ENCODE results near the gene TWSG1.

The TWSG1 gene

GRCh38 chr18:9334329-9334972 lies at the start of gene TWSG1:
TWSG1 (plus strand) TSS chr18:9334773; CDS start chr18:9337230, 2,457 bp downstream.
- peak within 1 kb of the TSS; percentile 66 for H3K27ac ChIP-seq
- H3K4me3 ChIP-seq (ENCODE audit: low read depth, low read length) = peak within 1 kb of the TSS; percentile 67
- TF ChIP-seq, protein P1, sequence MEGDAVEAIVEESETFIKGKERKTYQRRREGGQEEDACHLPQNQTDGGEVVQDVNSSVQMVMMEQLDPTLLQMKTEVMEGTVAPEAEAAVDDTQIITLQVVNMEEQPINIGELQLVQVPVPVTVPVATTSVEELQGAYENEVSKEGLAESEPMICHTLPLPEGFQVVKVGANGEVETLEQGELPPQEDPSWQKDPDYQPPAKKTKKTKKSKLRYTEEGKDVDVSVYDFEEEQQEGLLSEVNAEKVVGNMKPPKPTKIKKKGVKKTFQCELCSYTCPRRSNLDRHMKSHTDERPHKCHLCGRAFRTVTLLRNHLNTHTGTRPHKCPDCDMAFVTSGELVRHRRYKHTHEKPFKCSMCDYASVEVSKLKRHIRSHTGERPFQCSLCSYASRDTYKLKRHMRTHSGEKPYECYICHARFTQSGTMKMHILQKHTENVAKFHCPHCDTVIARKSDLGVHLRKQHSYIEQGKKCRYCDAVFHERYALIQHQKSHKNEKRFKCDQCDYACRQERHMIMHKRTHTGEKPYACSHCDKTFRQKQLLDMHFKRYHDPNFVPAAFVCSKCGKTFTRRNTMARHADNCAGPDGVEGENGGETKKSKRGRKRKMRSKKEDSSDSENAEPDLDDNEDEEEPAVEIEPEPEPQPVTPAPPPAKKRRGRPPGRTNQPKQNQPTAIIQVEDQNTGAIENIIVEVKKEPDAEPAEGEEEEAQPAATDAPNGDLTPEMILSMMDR (IDR thresholded peaks at IDR 0.05; ENCODE audit: low read depth, low read length) = peak; percentile 50; the same call in 1 of the 2 replicates
- peaks cover 16% of the 10 kb centered on the region for H3K9me3 ChIP-seq (ENCODE audit: severe bottlenecking)
- peak; percentile 94 for DNase-seq
- H3K36me3 ChIP-seq = peaks cover 17% of the 10 kb centered on the region
- no peaks in the 10 kb centered on the region for H3K27me3 ChIP-seq (ENCODE audit: insufficient read depth, low read depth, severe bottlenecking)

GRCh38 chr18:9285604-9286003 lies 49.0 kb upstream of the TWSG1 start:
- Histone ChIP-seq H3K36me3 (peaks cover 4% of the 10 kb centered on the region), H3K27ac (no peak overlapping the region), H3K4me3 (ENCODE audit: low read depth, low read length) (no peak overlapping the region), H3K9me3 (ENCODE audit: severe bottlenecking) (no peaks in the 10 kb centered on the region), H3K27me3 (ENCODE audit: insufficient read depth, low read depth, severe bottlenecking) (no peaks in the 10 kb centered on the region)
- no peak for DNase-seq
- TF ChIP-seq, protein P1 (IDR thresholded peaks at IDR 0.05; ENCODE audit: low read depth, low read length) = no peak

DNA sequence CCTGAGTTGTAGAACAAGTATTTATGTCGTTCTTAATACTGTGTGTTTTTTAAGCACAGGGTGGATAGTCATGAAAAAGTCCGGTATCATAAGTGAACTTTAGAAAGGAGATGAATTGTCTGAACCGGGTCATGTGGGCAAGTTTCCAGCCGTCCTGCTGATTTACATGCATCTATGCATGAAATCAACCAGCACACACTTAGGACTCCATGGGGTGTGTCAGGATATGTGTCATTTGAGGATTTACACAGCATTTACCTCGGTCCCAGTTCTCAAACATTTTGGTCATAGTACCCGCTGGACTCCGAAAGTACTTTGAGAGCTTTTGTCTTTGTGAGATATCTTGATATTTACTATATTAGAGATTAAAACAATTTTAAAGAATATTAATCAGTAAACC lies 47.5 kb upstream of the TWSG1 start:
- H3K27ac ChIP-seq = no peak overlapping the region
- DNase-seq = no peak
- H3K4me3 ChIP-seq (ENCODE audit: low read depth, low read length) = no peak overlapping the region
- no peaks in the 10 kb centered on the region for H3K27me3 ChIP-seq (ENCODE audit: insufficient read depth, low read depth, severe bottlenecking)
- peaks cover 3% of the 10 kb centered on the region for H3K9me3 ChIP-seq (ENCODE audit: severe bottlenecking)
- no peaks in the 10 kb centered on the region; the same call in 1 of the 2 replicates for H3K36me3 ChIP-seq
- TF ChIP-seq, protein P1 (IDR thresholded peaks at IDR 0.05; ENCODE audit: low read depth, low read length) = no peak

DNA sequence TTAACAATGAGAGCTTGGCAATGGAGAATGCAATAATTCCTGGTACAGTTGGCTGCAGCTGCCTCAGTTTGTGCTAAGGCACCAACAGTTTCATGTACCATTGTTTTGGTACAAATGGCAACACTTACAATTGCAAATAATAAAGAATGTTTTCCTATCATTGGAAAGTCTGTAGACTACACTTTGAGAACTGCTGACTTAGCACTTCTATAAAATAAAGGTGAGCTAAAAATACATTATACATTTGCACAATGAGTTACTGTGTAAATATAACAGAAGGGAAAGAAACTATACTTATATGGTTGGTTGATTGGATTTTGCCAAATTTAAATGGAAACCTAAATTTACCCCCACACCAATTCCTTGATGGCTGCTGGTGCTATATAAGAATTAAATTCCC lies 44.9 kb upstream of the TWSG1 start:
- Histone ChIP-seq H3K27me3 (ENCODE audit: insufficient read depth, low read depth, severe bottlenecking) (no peaks in the 10 kb centered on the region), H3K9me3 (ENCODE audit: severe bottlenecking) (peaks cover 3% of the 10 kb centered on the region), H3K4me3 (ENCODE audit: low read depth, low read length) (no peak overlapping the region), H3K27ac (no peak overlapping the region), H3K36me3 (no peaks in the 10 kb centered on the region)
- TF ChIP-seq, protein P1 (IDR thresholded peaks at IDR 0.05; ENCODE audit: low read depth, low read length) = no peak
- DNase-seq = no peak

DNA sequence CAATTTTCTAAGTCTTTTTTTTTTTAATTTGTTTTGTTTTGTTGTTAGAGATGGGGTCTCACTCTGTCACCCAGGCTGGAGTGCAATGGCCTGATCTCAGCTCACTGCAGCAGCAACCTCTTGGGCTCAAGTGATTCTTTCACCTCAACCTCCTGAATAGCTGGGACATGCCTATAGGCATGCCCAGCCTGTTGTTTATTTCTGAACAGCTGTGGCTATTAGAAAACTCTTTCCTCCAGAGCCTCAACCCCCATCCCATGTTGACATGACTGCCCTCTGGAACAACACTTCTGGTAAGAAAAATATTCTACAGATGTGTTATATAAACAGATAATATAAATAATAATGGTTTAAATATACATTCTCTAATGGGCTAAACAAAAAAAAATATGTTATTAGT lies 44.4 kb upstream of the TWSG1 start:
- TF ChIP-seq, protein P1 (IDR thresholded peaks at IDR 0.05; ENCODE audit: low read depth, low read length) = no peak

DNA sequence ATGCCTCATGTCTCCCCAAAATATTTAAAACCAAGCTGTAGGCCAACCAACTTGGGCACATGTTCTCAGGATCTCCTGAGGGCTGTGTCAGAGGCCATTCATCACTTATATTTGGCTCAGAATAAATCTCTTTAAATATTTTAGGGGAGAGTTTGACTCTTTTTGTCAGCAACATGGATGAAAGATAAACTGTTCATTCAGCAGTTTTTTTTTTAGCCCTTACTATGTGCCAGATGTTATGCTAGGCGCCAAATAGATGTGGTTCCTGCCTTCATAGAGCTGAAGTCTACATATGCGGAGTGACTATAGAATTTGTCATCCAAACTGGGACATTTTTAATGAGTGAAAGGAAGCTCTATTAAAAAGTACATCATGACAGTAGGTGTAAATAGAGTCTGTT lies 42.5 kb upstream of the TWSG1 start:
- TF ChIP-seq, protein P1 (IDR thresholded peaks at IDR 0.05; ENCODE audit: low read depth, low read length) = no peak
- H3K9me3 ChIP-seq (ENCODE audit: severe bottlenecking) = peaks cover 10% of the 10 kb centered on the region
- H3K27me3 ChIP-seq (ENCODE audit: insufficient read depth, low read depth, severe bottlenecking) = no peaks in the 10 kb centered on the region
- no peak overlapping the region for H3K4me3 ChIP-seq (ENCODE audit: low read depth, low read length)
- H3K27ac ChIP-seq = no peak overlapping the region
- DNase-seq = no peak
- no peaks in the 10 kb centered on the region for H3K36me3 ChIP-seq

More for the DNA sequence above, 44.4 kb upstream of the TWSG1 start:
- no peaks in the 10 kb centered on the region for H3K27me3 ChIP-seq (ENCODE audit: insufficient read depth, low read depth, severe bottlenecking)
- peaks cover 3% of the 10 kb centered on the region for H3K9me3 ChIP-seq (ENCODE audit: severe bottlenecking)
- H3K4me3 ChIP-seq (ENCODE audit: low read depth, low read length) = no peak overlapping the region
- H3K36me3 ChIP-seq = no peaks in the 10 kb centered on the region
- H3K27ac ChIP-seq = peak overlapping the region; percentile 20; the same call in 1 of the 2 replicates
- DNase-seq = no peak
